Neuronal stem cell (in vitro differentiated cells): ENCODE results near the gene GMCL2.
A peak's percentile ranks its signal among the peaks of the same experiment; 100 is the strongest.
"Not testable (repeated sequence)": the region's sequence is repeated elsewhere in the genome, so short reads cannot be mapped to it uniquely, and the experiment has no call there.

ENCODE experiments used
- DNase-seq: peaks from one replicate; pipeline ENCODE4 v3.0.0-alpha.2; 2013; ENCODE audit warnings: low spot score
- H2AFZ ChIP-seq: one replicate; pipeline ENCODE4 v1.6.1; 2013; ENCODE audit warnings: mild to moderate bottlenecking, low read length, inconsistent platforms
- H2AK5ac ChIP-seq: 2 replicates; pipeline ENCODE4 v1.6.1; 2013; ENCODE audit warnings: low read depth, mild to moderate bottlenecking, inconsistent platforms, low read length, moderate library complexity, mixed read lengths
- H2BK120ac ChIP-seq: 2 replicates; pipeline ENCODE4 v1.6.1; 2013; ENCODE audit warnings: low read depth, mild to moderate bottlenecking, inconsistent platforms, low read length, moderate library complexity, mixed read lengths
- H2BK12ac ChIP-seq: one replicate; pipeline ENCODE4 v1.6.1; 2013; ENCODE audit warnings: low read length, inconsistent platforms
- H2BK15ac ChIP-seq: 2 replicates; pipeline ENCODE4 v1.6.1; 2013; ENCODE audit warnings: mild to moderate bottlenecking, low read length, inconsistent platforms, mixed read lengths
- H2BK5ac ChIP-seq: one replicate; pipeline ENCODE4 v1.6.1; 2013; ENCODE audit warnings: inconsistent platforms, mild to moderate bottlenecking, low read length, moderate library complexity
- H3K14ac ChIP-seq: one replicate; pipeline ENCODE4 v1.6.1; 2013; ENCODE audit warnings: low read length, inconsistent platforms
- H3K18ac ChIP-seq: 2 replicates; pipeline ENCODE4 v1.6.1; 2013; ENCODE audit warnings: low read length, inconsistent platforms
- H3K23ac ChIP-seq: 2 replicates; pipeline ENCODE4 v1.6.1; 2013; ENCODE audit warnings: low read depth, mild to moderate bottlenecking, mixed read lengths, low read length, inconsistent platforms; ENCODE audit not compliant: poor library complexity
- H3K27ac ChIP-seq: replicated peaks from 3 replicates; pipeline ENCODE4 v1.5.1; 2013; ENCODE audit warnings: low read length, inconsistent platforms
- H3K27me3 ChIP-seq, 3 experiments: 2 replicates each; pipeline ENCODE4 v1.6.1; 2013; ENCODE audit warnings: low read length in 3 of 3, mild to moderate bottlenecking in 2 of 3, inconsistent platforms in 1 of 3, low read depth in 1 of 3, mixed read lengths in 1 of 3, moderate library complexity in 1 of 3; ENCODE audit not compliant: control insufficient read depth in 3 of 3, insufficient read depth in 3 of 3
- H3K36me3 ChIP-seq, 2 donors: replicated peaks in 1 of 2; 2 replicates each; pipeline ENCODE4 v1.6.1; 2013; ENCODE audit warnings: low read length in 2 of 2; ENCODE audit not compliant: control insufficient read depth in 2 of 2, insufficient read depth in 2 of 2
- H3K4ac ChIP-seq: 2 replicates; pipeline ENCODE4 v1.6.1; 2013; ENCODE audit warnings: inconsistent platforms, mild to moderate bottlenecking, low read length, moderate library complexity
- H3K4me1 ChIP-seq, 2 donors: 1 replicate in 1 of 2; 2 replicates in 1 of 2; pipeline ENCODE4 v1.6.1; 2013; ENCODE audit warnings: low read length in 2 of 2, low read depth in 1 of 2; ENCODE audit not compliant: control insufficient read depth in 2 of 2, insufficient read depth in 1 of 2
- H3K4me2 ChIP-seq: one replicate; pipeline ENCODE4 v1.6.1; 2013; ENCODE audit warnings: mild to moderate bottlenecking, low read length, inconsistent platforms; ENCODE audit not compliant: insufficient read depth, poor library complexity, severe bottlenecking
- H3K4me3 ChIP-seq, 2 donors: 2 replicates each; pipeline ENCODE4 v1.5.1; 2013; ENCODE audit warnings: low read length in 2 of 2, mild to moderate bottlenecking in 2 of 2, inconsistent platforms in 1 of 2, moderate library complexity in 1 of 2
- H3K79me1 ChIP-seq: one replicate; pipeline ENCODE4 v1.6.1; 2013; ENCODE audit warnings: low read depth, mild to moderate bottlenecking, inconsistent platforms, low read length, moderate library complexity
- H3K9ac ChIP-seq: one replicate; pipeline ENCODE4 v1.6.1; 2013; ENCODE audit warnings: mild to moderate bottlenecking, low read depth, low read length, inconsistent platforms; ENCODE audit not compliant: poor library complexity
- H3K9me3 ChIP-seq, 2 donors: replicated peaks in 1 of 2; 2 replicates each; pipeline versions ENCODE3 to v1.6.1; 2013; ENCODE audit warnings: low read length in 2 of 2, mild to moderate bottlenecking in 2 of 2, inconsistent platforms in 1 of 2, low read depth in 1 of 2, mixed read lengths in 1 of 2, moderate library complexity in 1 of 2; ENCODE audit not compliant: control insufficient read depth in 2 of 2, insufficient read depth in 1 of 2
- H4K8ac ChIP-seq: one replicate; pipeline ENCODE4 v1.6.1; 2013; ENCODE audit warnings: low read depth, mild to moderate bottlenecking, inconsistent platforms, low read length, moderate library complexity
- H4K91ac ChIP-seq: one replicate; pipeline ENCODE4 v1.6.1; 2013; ENCODE audit warnings: low read length, low read depth, mild to moderate bottlenecking, inconsistent platforms; ENCODE audit not compliant: poor library complexity
- WGBS, 2 donors: extraction: QIAGEN DNeasy Blood & Tissue Kit; methylation state at CpG; one replicate each; pipeline ENCODE4 v1.1.7; 2013; ENCODE audit warnings: missing lambda C conversion rate in 2 of 2, mixed read lengths in 1 of 2; ENCODE audit not compliant: insufficient read length in 2 of 2, insufficient replicate concordance in 1 of 2; ENCODE audit errors: extremely low coverage in 2 of 2; 5-methylcytosine and 5-hydroxymethylcytosine counted together

GMCL2 gene

GRCh38 chr5:178201221-178201926, 14.2 kb upstream of the GMCL2 start:
- peaks cover 3% of the 10 kb centered on the region for H3K79me1 ChIP-seq
- no peak overlapping the region for H2AFZ ChIP-seq
- H2AK5ac ChIP-seq, result no peak overlapping the region
- H4K8ac ChIP-seq, result no peak overlapping the region
- no peaks in the 10 kb centered on the region for H3K9me3 ChIP-seq
- no peak overlapping the region for H3K18ac ChIP-seq
- no peak overlapping the region for H2BK120ac ChIP-seq
- no peak overlapping the region for H3K4ac ChIP-seq
- H3K36me3 ChIP-seq, result peaks cover 9 to 11% of the 10 kb centered on the region in 2 donors
- no peak overlapping the region for H2BK5ac ChIP-seq
- peaks cover 0 to 2% (median 0%) of the 10 kb centered on the region in 3 experiments for H3K27me3 ChIP-seq
- peak overlapping the region; percentile 3 for H3K9ac ChIP-seq
- no peak for DNase-seq
- no peak overlapping the region for H3K4me2 ChIP-seq
- no peak overlapping the region for H3K27ac ChIP-seq
- no peak overlapping the region for H3K4me3 ChIP-seq
- no peak overlapping the region for H3K23ac ChIP-seq
- H3K14ac ChIP-seq, result no peak overlapping the region
- no peak overlapping the region for H2BK15ac ChIP-seq
- no CpG with 5 or more reads among the region's 14 CpGs for WGBS, 2 donors
- H2BK12ac ChIP-seq, result no peak overlapping the region
- peaks cover 4 to 6% of the 10 kb centered on the region in 2 donors for H3K4me1 ChIP-seq
- peak overlapping the region; percentile 38 for H4K91ac ChIP-seq

GRCh38 chr5:178199581-178200434, 12.6 kb upstream of the GMCL2 start:
- Histone ChIP-seq H3K14ac (no peak overlapping the region), H2BK12ac (no peak overlapping the region), H4K8ac (no peak overlapping the region), H2BK120ac (no peak overlapping the region), H3K18ac (no peak overlapping the region), H3K27ac (no peak overlapping the region), H2BK15ac (no peak overlapping the region), H2BK5ac (no peak overlapping the region), H3K4me3 (no peak overlapping the region), H3K9ac (no peak overlapping the region), H3K4me2 (no peak overlapping the region), H3K36me3 (no peaks in the 10 kb centered on the region), H3K4ac (no peak overlapping the region), H3K23ac (no peak overlapping the region), H2AK5ac (no peak overlapping the region), H3K4me1 (peaks cover 3 to 8% of the 10 kb centered on the region in 2 donors), H3K27me3 (peaks cover 0 to 4% (median 0%) of the 10 kb centered on the region in 3 experiments), H3K79me1 (no peaks in the 10 kb centered on the region), H2AFZ (peak overlapping the region; percentile 1), H3K9me3 (no peaks in the 10 kb centered on the region), H4K91ac (no peak overlapping the region)
- no CpG with 5 or more reads among the region's 12 CpGs for WGBS, 2 donors
- DNase-seq, result no peak

GRCh38 chr5:178198706-178199105, 11.5 kb upstream of the GMCL2 start:
- Histone ChIP-seq H3K4ac (no peak overlapping the region), H3K27me3 (peaks cover 0 to 15% (median 0%) of the 10 kb centered on the region in 3 experiments), H3K23ac (no peak overlapping the region), H2AFZ (no peak overlapping the region), H3K4me1 (peaks cover 3 to 9% of the 10 kb centered on the region in 2 donors), H3K14ac (no peak overlapping the region), H3K9me3 (no peaks in the 10 kb centered on the region), H2BK5ac (no peak overlapping the region), H2AK5ac (no peak overlapping the region), H3K27ac (no peak overlapping the region), H2BK12ac (no peak overlapping the region), H3K79me1 (no peaks in the 10 kb centered on the region), H3K4me2 (no peak overlapping the region), H3K18ac (no peak overlapping the region), H2BK15ac (no peak overlapping the region), H3K4me3 (no peak overlapping the region), H2BK120ac (no peak overlapping the region), H3K9ac (no peak overlapping the region), H3K36me3 (no peaks in the 10 kb centered on the region), H4K8ac (no peak overlapping the region), H4K91ac (no peak overlapping the region)
- no CpG with 5 or more reads among the region's 11 CpGs for WGBS, 2 donors
- no peak for DNase-seq

GRCh38 chr5:178198151-178198550, 11.0 kb upstream of the GMCL2 start:
- not testable (repeated sequence) for H2BK5ac ChIP-seq, H4K91ac ChIP-seq, H3K36me3 ChIP-seq, H3K27ac ChIP-seq, H2AK5ac ChIP-seq, H3K4ac ChIP-seq, H2BK12ac ChIP-seq, H3K4me3 ChIP-seq, H3K14ac ChIP-seq, H2BK120ac ChIP-seq, H4K8ac ChIP-seq, H3K23ac ChIP-seq, H2AFZ ChIP-seq, DNase-seq, H3K9me3 ChIP-seq, H3K18ac ChIP-seq, H3K79me1 ChIP-seq, H2BK15ac ChIP-seq, H3K4me1 ChIP-seq, H3K9ac ChIP-seq, H3K4me2 ChIP-seq
- peaks cover 0 to 19% (median 0%) of the 10 kb centered on the region in 3 experiments for H3K27me3 ChIP-seq
- WGBS, 2 donors, result no CpG with 5 or more reads among the region's 11 CpGs
